ENCODE results near the gene R3HDM2.
A peak's percentile ranks its signal among the peaks of the same experiment; 100 is the strongest.
"Not testable (repeated sequence)": the region's sequence is repeated elsewhere in the genome, so short reads cannot be mapped to it uniquely, and the experiment has no call there.

The R3HDM2 gene

DNA sequence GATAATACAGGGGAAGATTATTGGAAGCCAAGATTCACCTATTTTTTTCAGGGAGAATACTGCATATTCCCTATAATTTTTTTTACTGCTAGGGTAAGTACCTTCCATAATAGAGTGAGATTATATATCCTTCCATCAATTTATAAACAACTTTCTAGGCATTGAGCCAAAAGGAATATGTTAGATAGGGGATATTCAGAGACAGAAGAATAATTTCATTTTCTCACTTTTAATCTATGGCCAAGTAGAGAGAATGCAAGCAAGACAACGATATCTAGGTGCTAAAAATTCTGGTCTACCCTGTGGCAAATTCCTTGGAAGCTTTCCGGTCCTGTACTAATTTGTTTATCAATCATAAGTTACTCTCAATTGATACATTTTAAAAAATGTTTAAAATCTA lies 110.2 kb downstream of the R3HDM2 start:
- no peak for DNase-seq

DNA sequence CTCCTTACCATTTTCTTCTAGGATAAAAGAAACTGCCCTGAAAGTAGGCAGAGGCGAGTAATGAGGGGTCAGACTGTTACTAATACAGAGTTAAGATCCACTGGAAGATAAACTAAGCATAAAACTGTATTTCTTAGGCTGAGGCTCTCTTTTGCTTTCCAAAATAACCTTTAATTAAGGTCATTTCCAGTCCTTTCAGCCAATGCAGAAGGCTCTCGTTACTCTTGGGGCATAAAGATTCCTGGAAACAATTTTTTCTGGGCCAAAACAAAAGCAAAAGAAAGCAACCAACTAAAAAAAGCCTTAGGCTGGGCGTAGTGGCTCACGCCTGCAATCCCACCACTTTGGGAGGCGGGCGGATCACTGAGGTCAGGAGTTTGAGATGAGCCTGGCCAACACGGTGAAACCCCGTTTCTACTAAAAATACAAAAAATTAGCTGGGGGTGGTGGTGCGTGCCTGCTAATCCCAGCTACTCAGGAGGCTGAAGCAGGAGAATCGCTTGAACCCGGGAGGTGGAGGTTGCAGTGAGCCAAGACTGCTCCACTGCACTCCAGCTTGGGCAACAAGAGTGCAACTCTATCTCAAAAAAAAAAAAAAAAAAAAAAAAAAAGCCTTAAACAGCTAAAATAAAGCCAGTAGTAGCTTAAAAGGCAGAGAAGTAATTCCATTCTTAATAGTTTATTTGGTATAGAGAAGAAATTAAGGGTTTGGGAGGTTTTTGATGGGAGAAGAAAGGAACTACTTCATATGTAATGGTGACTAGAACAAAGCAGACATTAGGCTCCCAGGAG lies 111.0 kb downstream of the R3HDM2 start:
- DNase-seq: no peak

GRCh38 chr12:57315681-57316080 lies 115.2 kb downstream of the R3HDM2 start:
- DNase-seq: no peak

- DNase-seq: not testable (repeated sequence)
Observed at GRCh38 chr12:57312287-57312686, 118.6 kb downstream of the R3HDM2 start.

DNA sequence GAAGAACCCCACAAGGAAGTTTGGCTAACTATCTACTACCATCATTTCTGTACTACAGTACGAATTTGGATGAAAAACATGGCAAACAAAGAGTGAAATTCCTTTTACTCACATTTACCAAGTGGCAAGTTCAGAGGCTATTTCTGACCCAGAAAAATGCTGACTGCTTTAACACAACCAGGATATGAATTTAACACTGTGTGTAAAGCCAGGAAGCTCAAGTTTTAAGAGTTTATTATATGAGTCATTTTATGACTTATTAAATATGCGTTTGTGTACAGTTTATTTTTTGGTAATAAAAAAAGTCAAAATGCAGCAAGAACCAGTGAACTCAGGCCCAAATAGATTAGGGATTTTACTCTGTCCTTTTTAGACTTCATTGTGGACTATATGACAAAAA lies 121.4 kb downstream of the R3HDM2 start:
- no peak for DNase-seq

DNA sequence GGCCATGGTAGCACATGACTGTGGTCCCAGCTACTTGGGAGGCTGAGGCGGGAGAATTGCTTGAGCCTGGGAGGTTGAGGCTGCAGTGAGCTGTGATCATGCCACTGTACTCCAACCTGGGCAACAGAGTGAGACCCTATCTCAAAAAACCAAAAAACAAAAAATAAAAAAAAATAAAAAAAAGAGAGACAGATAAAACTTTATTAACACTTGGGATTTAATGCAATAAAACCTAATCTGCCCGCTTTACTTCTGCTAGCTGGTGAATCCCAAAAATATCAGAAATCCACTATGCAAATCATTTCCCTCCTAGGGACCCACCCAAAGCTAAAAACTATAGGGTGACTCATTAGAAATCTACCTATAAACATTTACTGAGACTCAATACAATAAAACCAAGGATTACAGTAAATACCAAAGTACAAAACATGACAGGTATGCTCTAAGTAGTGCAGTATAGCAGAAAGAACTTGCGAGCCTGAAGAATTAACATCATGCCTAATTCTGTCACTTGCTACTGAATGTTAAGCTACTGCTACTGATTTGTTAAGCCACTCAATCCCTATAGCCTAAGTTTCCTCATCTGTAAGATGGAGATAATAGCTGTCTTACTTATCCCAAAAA lies 129.8 kb downstream of the R3HDM2 start:
- no peak for DNase-seq

DNA sequence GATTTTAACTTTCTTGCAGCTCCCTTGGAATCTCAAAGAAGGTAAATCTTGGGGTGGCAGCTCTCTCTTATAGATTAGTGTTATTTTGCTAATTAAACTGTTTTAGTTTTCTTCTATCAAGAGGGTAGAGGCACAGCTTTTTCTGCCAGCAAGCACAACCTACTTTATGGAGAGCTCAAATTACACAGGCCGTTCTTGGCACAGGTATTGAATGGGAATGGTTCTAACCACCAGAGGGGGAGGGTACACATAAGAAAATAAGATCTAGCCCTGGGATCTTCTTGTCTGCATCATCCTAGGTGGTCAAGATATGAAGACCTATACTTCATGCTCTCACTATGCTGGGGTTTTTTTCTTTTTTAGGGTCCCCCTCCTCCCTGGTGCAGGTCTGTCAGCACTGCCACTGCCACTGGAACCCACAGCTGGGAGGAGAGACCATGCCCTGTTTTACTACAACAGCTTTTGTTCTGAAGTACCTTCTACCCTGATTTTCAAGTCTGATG lies 131.3 kb downstream of the R3HDM2 start:
- no peak for DNase-seq

- DNase-seq: no peak
Observed at GRCh38 chr12:57296291-57296690, 134.6 kb downstream of the R3HDM2 start.

DNA sequence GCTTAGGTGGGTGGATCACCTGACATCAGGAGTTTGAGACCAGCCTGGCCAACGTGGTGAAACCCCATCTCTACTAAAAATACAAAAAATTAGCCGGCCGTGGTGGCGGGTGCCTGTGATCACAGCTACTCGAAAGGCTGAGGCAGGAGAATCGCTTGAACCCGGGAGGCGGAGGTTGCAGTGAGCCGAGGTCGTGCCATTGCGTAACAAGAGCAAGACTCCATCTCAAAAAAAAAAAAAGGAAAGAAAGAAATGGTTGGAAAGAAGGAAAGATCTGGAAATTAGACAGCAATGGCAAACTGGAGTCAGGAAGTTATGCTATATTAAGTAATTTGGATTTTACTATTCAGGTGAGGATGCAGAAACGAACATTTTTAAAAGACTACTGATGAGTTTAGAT lies 148.8 kb downstream of the R3HDM2 start:
- not testable (repeated sequence) for DNase-seq

GRCh38 chr12:57280211-57281062 lies 150.4 kb downstream of the R3HDM2 start:
- DNase-seq: peak; percentile 78

DNA sequence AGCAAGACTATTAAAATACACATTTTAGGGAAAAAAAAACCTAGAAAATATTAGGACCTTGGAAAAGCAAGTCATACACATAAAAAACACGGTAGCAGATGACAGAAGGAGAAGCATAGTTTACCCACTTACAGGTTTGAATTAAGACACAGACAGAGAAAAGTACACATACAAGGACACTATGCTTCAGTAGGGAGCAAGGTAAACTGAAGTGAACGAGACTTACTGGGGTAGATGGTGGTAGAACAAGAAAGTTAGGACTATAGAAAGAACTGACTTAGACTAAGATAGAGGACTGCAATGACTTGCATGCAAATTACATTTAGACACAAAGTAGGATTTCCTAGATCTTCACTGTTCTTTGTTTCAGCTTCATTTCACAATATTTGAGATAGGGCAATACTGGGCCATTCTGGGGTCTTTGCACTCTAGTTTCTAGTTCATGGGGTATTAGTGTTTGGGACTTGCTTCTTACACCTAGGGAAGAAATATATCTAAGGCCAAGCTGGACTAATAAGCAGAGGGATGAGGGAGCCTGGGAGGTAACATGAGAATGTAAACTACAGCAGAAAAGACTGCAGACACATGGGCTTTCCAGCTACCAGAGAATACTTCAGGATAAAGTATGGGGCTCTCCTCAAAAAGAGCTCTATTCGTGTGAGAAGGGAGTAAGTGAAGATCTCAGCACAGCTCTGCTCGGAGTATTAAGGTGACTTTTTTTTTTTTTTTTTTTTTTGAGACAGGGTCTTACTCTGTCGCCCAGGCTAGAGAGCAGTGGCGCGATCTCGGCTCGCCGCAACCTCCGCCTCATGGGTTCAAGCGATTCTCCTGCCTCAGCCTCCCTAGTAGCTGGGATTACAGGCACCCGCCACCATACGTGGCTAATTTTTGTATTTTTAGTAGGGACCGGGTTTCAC lies 152.1 kb downstream of the R3HDM2 start:
- DNase-seq: no peak

DNA sequence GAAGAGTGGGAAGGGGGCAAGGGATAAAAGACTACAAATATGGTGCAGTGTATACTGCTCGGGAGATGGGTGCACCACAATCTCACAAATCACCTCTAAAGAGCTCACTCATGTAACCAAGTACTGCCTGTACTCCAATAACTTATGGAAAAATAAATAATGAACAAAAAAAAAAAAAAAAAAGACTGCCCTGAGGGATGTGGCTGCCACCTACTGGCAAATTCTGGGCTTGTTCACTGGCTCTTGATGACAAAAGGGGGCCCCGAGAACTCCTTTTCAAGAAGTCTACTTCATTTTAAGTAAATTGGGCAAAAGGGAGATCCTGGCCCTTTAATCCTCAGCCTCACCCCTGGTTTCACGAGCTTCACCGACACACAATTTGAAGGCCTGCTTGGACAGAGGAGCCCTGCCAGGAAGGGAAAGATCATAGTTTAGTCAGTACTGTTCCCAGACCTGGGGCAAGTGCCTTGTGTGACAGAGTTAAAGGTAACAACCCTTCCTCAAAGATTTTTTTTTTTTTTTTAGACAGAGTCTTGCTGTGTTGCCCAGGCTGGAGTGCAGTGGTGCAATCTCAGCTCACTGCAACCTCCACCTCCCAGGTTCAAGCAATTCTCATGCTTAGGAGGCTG lies 153.8 kb downstream of the R3HDM2 start:
- no peak for DNase-seq

- not testable (repeated sequence) for DNase-seq
Observed at GRCh38 chr12:57276233-57276632, 154.6 kb downstream of the R3HDM2 start.

- DNase-seq: no peak
Observed at GRCh38 chr12:57273516-57273915, 157.3 kb downstream of the R3HDM2 start.

GRCh38 chr12:57272337-57273151 lies 158.3 kb downstream of the R3HDM2 start:
- no peak for DNase-seq

GRCh38 chr12:57270966-57271470 lies 159.8 kb downstream of the R3HDM2 start:
- no peak for DNase-seq

DNA sequence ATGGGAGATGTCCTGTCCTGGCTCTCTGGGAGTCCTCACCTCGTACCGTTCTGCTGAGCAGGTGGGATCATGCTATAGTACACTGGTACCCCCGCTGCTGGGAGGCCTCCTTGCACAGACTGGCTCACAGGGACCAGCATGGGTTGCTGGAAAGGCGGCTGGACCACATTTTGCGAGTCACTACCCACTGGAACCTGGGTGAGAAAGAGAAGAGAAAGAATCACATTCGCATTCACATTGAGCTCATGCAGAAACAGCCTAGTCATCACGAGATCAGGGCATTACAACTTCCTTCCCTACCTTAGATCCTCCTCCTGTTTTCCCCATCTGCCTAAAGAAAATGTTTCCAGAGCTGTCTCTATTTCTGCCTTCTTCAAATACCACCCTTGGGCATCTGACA lies 162.6 kb downstream of the R3HDM2 start:
- no peak for DNase-seq

- DNase-seq: no peak
Observed at GRCh38 chr12:57266681-57267080, 164.2 kb downstream of the R3HDM2 start.

DNA sequence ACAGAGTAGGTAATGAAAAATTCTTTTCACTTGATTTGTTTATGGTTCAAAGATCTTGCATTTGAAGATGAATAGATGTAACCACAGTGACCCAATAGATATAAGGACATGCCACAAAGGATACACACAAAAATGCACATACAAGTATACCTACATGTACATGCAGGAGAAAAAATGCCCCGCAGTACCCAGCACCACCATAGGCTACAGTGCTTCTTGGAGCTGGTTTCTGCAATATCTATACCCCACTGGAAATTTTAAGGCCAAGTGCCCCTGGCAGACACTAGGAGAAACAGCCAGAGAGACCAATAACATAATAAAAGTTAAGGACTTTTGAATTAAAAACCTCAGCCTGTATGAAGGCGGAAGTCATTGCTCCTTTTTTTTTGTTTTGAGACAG lies 167.7 kb downstream of the R3HDM2 start:
- DNase-seq: no peak

- no peak for DNase-seq
Observed at GRCh38 chr12:57262126-57262822, 168.6 kb downstream of the R3HDM2 start.

All from CD4-positive, alpha-beta T cell treated with Interleukin-4 for 4 hours (primary cell).